Measurements from ENCODE around the gene CAMK4. TPM values are rescaled to one million over a fixed set of nuclear protein-coding genes. Genes with fewer than 3 reads are reported as not detected.

Gene CAMK4
- total RNA-seq, 1 experiment from 2014 or later, result not detected

GRCh38 chr5:111379391-111379816 lies 155.2 kb downstream of the CAMK4 start:
- no peak for TF ChIP-seq EZH2 (IDR thresholded peaks at IDR 0.05; ENCODE audit: low read depth)
- TF ChIP-seq, protein P1, sequence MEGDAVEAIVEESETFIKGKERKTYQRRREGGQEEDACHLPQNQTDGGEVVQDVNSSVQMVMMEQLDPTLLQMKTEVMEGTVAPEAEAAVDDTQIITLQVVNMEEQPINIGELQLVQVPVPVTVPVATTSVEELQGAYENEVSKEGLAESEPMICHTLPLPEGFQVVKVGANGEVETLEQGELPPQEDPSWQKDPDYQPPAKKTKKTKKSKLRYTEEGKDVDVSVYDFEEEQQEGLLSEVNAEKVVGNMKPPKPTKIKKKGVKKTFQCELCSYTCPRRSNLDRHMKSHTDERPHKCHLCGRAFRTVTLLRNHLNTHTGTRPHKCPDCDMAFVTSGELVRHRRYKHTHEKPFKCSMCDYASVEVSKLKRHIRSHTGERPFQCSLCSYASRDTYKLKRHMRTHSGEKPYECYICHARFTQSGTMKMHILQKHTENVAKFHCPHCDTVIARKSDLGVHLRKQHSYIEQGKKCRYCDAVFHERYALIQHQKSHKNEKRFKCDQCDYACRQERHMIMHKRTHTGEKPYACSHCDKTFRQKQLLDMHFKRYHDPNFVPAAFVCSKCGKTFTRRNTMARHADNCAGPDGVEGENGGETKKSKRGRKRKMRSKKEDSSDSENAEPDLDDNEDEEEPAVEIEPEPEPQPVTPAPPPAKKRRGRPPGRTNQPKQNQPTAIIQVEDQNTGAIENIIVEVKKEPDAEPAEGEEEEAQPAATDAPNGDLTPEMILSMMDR (conservative IDR thresholded peaks at IDR 0.05), result no peak
- Histone ChIP-seq H3K9me3 (ENCODE audit: insufficient read depth, low read depth) (no peaks in the 10 kb centered on the region), H3K4me2 (no peak overlapping the region), H3K79me2 (ENCODE audit: low read depth) (no peaks in the 10 kb centered on the region), H3K27me3 (ENCODE audit: insufficient read depth, low read depth) (no peaks in the 10 kb centered on the region), H2AFZ (no peak overlapping the region), H3K4me1 (replicated peaks; ENCODE audit: insufficient read depth) (no peaks in the 10 kb centered on the region), H3K36me3 (ENCODE audit: low read depth) (no peaks in the 10 kb centered on the region), H4K20me1 (ENCODE audit: insufficient read depth) (no peaks in the 10 kb centered on the region), H3F3A (ENCODE audit: insufficient read depth, low read depth) (no peaks in the 10 kb centered on the region), H3K9me2 (ENCODE audit: insufficient read depth) (no peaks in the 10 kb centered on the region), H3K4me3 (no peak overlapping the region), H3K27ac (no peak overlapping the region)
- POLR2A ChIA-PET (ENCODE audit: unreplicated experiment), result no interaction called here
- BruUV-seq (replicated peaks), result no TSS peak
- intact Hi-C loops (cut with micrococcal nuclease; ENCODE audit: unreplicated experiment), result no loop called here
- CTCF ChIA-PET, result no interaction called here
- no peak for DNase-seq

DNA sequence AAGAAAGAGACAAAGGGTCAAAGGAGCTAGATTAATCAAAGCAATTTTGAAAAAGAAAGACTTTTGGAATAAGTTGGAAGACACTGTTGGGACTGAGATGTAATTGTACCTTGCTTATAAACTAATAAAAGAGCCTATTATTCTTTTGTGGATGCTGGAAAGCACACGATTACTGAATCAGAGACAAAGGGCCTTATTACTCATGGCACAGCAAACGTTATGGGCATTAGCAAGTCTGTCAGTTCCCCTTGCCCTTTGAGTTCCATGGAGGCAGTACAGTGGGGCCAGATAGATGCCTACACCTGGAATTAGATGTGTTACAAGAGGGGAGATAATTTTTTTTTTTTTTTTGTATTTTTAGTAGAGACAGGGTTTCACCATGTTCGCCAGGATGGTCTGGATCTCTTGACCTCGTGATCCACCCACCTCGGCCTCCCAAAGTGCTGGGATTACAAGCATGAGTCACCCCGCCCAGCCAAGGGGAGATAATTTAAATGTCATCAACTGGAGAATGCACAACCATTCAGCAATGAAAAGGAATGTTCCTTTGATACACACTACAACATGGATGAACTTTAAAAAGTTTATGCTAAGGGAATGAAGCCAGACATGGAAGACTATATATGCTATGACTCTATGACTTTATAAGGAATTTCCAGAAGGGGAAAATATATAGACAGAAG lies 159.2 kb downstream of the CAMK4 start:
- POLR2A ChIA-PET (ENCODE audit: unreplicated experiment), result no interaction called here
- Histone ChIP-seq H2AFZ (no peak overlapping the region), H3K79me2 (ENCODE audit: low read depth) (no peaks in the 10 kb centered on the region), H3K4me3 (no peak overlapping the region), H3F3A (ENCODE audit: insufficient read depth, low read depth) (no peaks in the 10 kb centered on the region), H4K20me1 (ENCODE audit: insufficient read depth) (no peaks in the 10 kb centered on the region), H3K27ac (no peak overlapping the region), H3K4me2 (no peak overlapping the region), H3K36me3 (ENCODE audit: low read depth) (no peaks in the 10 kb centered on the region), H3K27me3 (ENCODE audit: insufficient read depth, low read depth) (no peaks in the 10 kb centered on the region), H3K9me3 (ENCODE audit: insufficient read depth, low read depth) (no peaks in the 10 kb centered on the region), H3K9me2 (ENCODE audit: insufficient read depth) (no peaks in the 10 kb centered on the region), H3K4me1 (replicated peaks; ENCODE audit: insufficient read depth) (no peaks in the 10 kb centered on the region)
- no peak for DNase-seq
- no TSS peak for BruUV-seq (replicated peaks)
- no peak for TF ChIP-seq EZH2 (IDR thresholded peaks at IDR 0.05; ENCODE audit: low read depth)
- TF ChIP-seq, protein P1 (conservative IDR thresholded peaks at IDR 0.05), result no peak
- intact Hi-C loops (cut with micrococcal nuclease; ENCODE audit: unreplicated experiment), result no loop called here
- CTCF ChIA-PET, result interaction anchor here (0.6 kb wide), 1 partner anchor 1816 kb away, joined by 3 read pairs; no protein-coding TSS in a partner anchor

DNA sequence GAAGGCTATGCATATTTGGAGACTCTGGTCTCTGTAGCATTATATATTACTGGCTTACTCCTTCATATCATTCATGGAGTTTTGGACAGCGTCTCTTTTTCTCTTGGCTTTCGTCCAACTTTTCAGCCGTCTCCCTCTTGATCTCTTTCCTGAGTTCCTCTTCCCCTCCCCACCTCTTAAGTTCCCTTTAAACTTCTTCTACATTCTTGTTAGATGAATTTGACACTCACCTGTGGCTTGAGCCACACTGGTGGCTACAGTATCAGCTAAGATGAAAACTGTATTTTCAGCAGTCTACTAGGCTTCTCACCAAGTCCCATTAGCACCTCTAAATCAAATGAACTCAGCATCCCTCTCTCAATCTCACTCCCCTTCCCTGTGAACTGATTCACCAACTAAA lies 160.0 kb downstream of the CAMK4 start:
- Histone ChIP-seq H3K9me2 (ENCODE audit: insufficient read depth) (no peaks in the 10 kb centered on the region), H3K79me2 (ENCODE audit: low read depth) (no peaks in the 10 kb centered on the region), H3K4me2 (no peak overlapping the region), H3F3A (ENCODE audit: insufficient read depth, low read depth) (no peaks in the 10 kb centered on the region), H3K27ac (no peak overlapping the region), H3K36me3 (ENCODE audit: low read depth) (no peaks in the 10 kb centered on the region), H3K4me1 (replicated peaks; ENCODE audit: insufficient read depth) (no peaks in the 10 kb centered on the region), H3K4me3 (no peak overlapping the region), H2AFZ (no peak overlapping the region), H3K27me3 (ENCODE audit: insufficient read depth, low read depth) (no peaks in the 10 kb centered on the region), H3K9me3 (ENCODE audit: insufficient read depth, low read depth) (no peaks in the 10 kb centered on the region), H4K20me1 (ENCODE audit: insufficient read depth) (no peaks in the 10 kb centered on the region)
- DNase-seq, result no peak
- intact Hi-C loops (cut with micrococcal nuclease; ENCODE audit: unreplicated experiment), result no loop called here
- ChIA-PET CTCF (no interaction called here), POLR2A (ENCODE audit: unreplicated experiment) (no interaction called here)
- TF ChIP-seq, protein P1 (conservative IDR thresholded peaks at IDR 0.05), result no peak
- no peak for TF ChIP-seq EZH2 (IDR thresholded peaks at IDR 0.05; ENCODE audit: low read depth)
- BruUV-seq (replicated peaks), result no TSS peak

Measured in PC-9 (cell line).